Neural cell (in vitro differentiated cells): ENCODE results near the gene ADGRD2. TPM values are rescaled to one million over a fixed set of nuclear protein-coding genes. Genes with fewer than 3 reads are reported as not detected.

Source experiments
- H2AFZ ChIP-seq: fragments of 200-600, 300-800 bp; sonication (generic), shearing (Covaris generic); 2 replicates; pipeline ENCODE4 v1.6.0; 2014; ENCODE audit warnings: low read depth, mild to moderate bottlenecking, antibody characterized with exemption, low read length, moderate library complexity
- H3F3A ChIP-seq: fragments of 200-600 bp; shearing (Covaris generic); 2 replicates; pipeline ENCODE4 v1.6.1; 2016; ENCODE audit warnings: mild to moderate bottlenecking, moderate library complexity, mixed read lengths, antibody characterized with exemption, low read length; ENCODE audit not compliant: insufficient read depth, poor library complexity, severe bottlenecking
- H3K27ac ChIP-seq: fragments of 200-600, 300-800 bp; sonication (generic), shearing (Covaris generic); 2 replicates; pipeline ENCODE4 v1.5.1; 2014; ENCODE audit warnings: mild to moderate bottlenecking, low read length, moderate library complexity
- H3K27me3 ChIP-seq: fragments of 300-800, 200-600 bp; sonication (generic), shearing (Covaris generic); 2 replicates; pipeline ENCODE4 v1.6.0; 2014; ENCODE audit warnings: mild to moderate bottlenecking, low read depth, low read length, moderate library complexity; ENCODE audit not compliant: insufficient read depth
- H3K36me3 ChIP-seq: fragments of 300-800, 200-600 bp; sonication (generic), shearing (Covaris generic); 2 replicates; pipeline ENCODE4 v1.5.1; 2014; ENCODE audit warnings: mild to moderate bottlenecking, antibody characterized with exemption, low read length, moderate library complexity; ENCODE audit not compliant: insufficient read depth
- H3K4me2 ChIP-seq: fragments of 300-800, 200-600 bp; sonication (generic), shearing (Covaris generic); 2 replicates; pipeline ENCODE4 v1.6.0; 2014; ENCODE audit warnings: mild to moderate bottlenecking, low read length
- H3K4me3 ChIP-seq: fragments of 300-800, 200-600 bp; sonication (generic), shearing (Covaris generic); 2 replicates; pipeline ENCODE4 v1.5.1; 2014; ENCODE audit warnings: mild to moderate bottlenecking, low read length, moderate library complexity
- H3K79me2 ChIP-seq: fragments of 200-600 bp; shearing (Covaris generic); replicated peaks from 2 replicates; pipeline ENCODE4 v1.6.0; 2014; ENCODE audit warnings: mild to moderate bottlenecking, low read length, moderate library complexity; ENCODE audit not compliant: insufficient read depth
- H3K9ac ChIP-seq: fragments of 300-800, 200-600 bp; sonication (generic), shearing (Covaris generic); 2 replicates; pipeline ENCODE4 v1.6.1; 2016; ENCODE audit warnings: mild to moderate bottlenecking, low read length, mixed read lengths
- H3K9me2 ChIP-seq: fragments of 200-600 bp; shearing (Covaris generic); 2 replicates; pipeline ENCODE4 v1.6.1; 2016; ENCODE audit warnings: mild to moderate bottlenecking, low read length, mixed read lengths; ENCODE audit not compliant: insufficient read depth
- H3K9me3 ChIP-seq: fragments of 200-600, 300-800 bp; sonication (generic), shearing (Covaris generic); 2 replicates; pipeline ENCODE4 v1.6.1; 2016; ENCODE audit warnings: mild to moderate bottlenecking, mixed run types, low read length, moderate library complexity, mixed read lengths
- H4K20me1 ChIP-seq: fragments of 200-600 bp; shearing (Covaris generic); 2 replicates; pipeline ENCODE4 v1.6.1; 2016; ENCODE audit warnings: mild to moderate bottlenecking, mixed run types; ENCODE audit not compliant: insufficient read depth
- CTCF ChIP-seq: fragments of 450-650 bp; IDR thresholded peaks from 2 replicates; pipeline ENCODE4 v1.5.1; 2014; ENCODE audit warnings: antibody characterized with exemption, mild to moderate bottlenecking, moderate library complexity; ENCODE audit not compliant: poor library complexity, severe bottlenecking
- EP300 ChIP-seq: fragments of 450-650 bp; conservative IDR thresholded peaks from 2 replicates; pipeline ENCODE4 v1.6.1; 2014; ENCODE audit warnings: antibody characterized with exemption, mild to moderate bottlenecking, moderate library complexity; ENCODE audit not compliant: poor library complexity, severe bottlenecking
- EZH2 ChIP-seq: fragments of 200-600, 300-800 bp; shearing (Covaris generic), sonication (generic); IDR thresholded peaks from 2 replicates; pipeline ENCODE4 v1.6.1; 2014; ENCODE audit warnings: antibody characterized with exemption, low read length, borderline replicate concordance, mild to moderate bottlenecking; ENCODE audit not compliant: insufficient read depth, poor library complexity, severe bottlenecking
- MXI1 ChIP-seq: fragments of 450-650 bp; conservative IDR thresholded peaks from 2 replicates; pipeline ENCODE4 v1.6.1; 2014; ENCODE audit warnings: antibody characterized with exemption, mild to moderate bottlenecking; ENCODE audit not compliant: poor library complexity, severe bottlenecking
- POLR2AphosphoS5 ChIP-seq: IDR thresholded peaks from 2 replicates; pipeline ENCODE4 v1.6.1; 2012
- RAD21 ChIP-seq: fragments of 450-650 bp; conservative IDR thresholded peaks from 2 replicates; pipeline ENCODE4 v1.6.1; 2014; ENCODE audit warnings: antibody characterized with exemption, mild to moderate bottlenecking, moderate library complexity
- REST ChIP-seq: IDR thresholded peaks from 2 replicates; pipeline ENCODE4 v1.6.1; 2012; ENCODE audit warnings: borderline replicate concordance
- SMC3 ChIP-seq: fragments of 450-650 bp; conservative IDR thresholded peaks from 2 replicates; pipeline ENCODE4 v1.6.1; 2014; ENCODE audit warnings: antibody characterized with exemption, mild to moderate bottlenecking, moderate library complexity; ENCODE audit not compliant: poor library complexity
- TAF1 ChIP-seq: IDR thresholded peaks from 2 replicates; pipeline ENCODE4 v1.6.1; 2012; ENCODE audit warnings: low read depth
- polyA plus RNA-seq: library from polyadenylated mRNA; depleted of rRNA; stranded (reverse); fragments of >200 nt; gene quantifications from 2 replicates; pipeline ENCODE4 v1.2.3, GENCODE V29; 2014

ADGRD2 gene
- polyA plus RNA-seq, 1 donor from 2014 or later = not detected

- H3K27ac ChIP-seq = no peak overlapping the region
- H3K4me2 ChIP-seq = no peak overlapping the region
- TF ChIP-seq SMC3 (no peak), CTCF (no peak), RAD21 (no peak), POLR2AphosphoS5 (no peak), EP300 (no peak), TAF1 (no peak), EZH2 (no peak), REST (no peak), MXI1 (no peak)
- peaks cover 4% of the 10 kb centered on the region for H3K27me3 ChIP-seq
- no peak overlapping the region for H2AFZ ChIP-seq
- H3K36me3 ChIP-seq = no peaks in the 10 kb centered on the region
- H3K9me2 ChIP-seq = no peaks in the 10 kb centered on the region
- no peak overlapping the region for H3K4me3 ChIP-seq
- H3K79me2 ChIP-seq = no peaks in the 10 kb centered on the region
- no peaks in the 10 kb centered on the region for H4K20me1 ChIP-seq
- no peak overlapping the region for H3K9ac ChIP-seq
- no peaks in the 10 kb centered on the region for H3F3A ChIP-seq
- no peaks in the 10 kb centered on the region for H3K9me3 ChIP-seq
These were observed 33.2 kb downstream of the ADGRD2 start for GRCh38 chr9:124483481-124483880.

- Histone ChIP-seq H3K36me3 (no peaks in the 10 kb centered on the region), H3K79me2 (no peaks in the 10 kb centered on the region), H2AFZ (no peak overlapping the region), H4K20me1 (no peaks in the 10 kb centered on the region), H3F3A (no peaks in the 10 kb centered on the region), H3K9me2 (no peaks in the 10 kb centered on the region), H3K4me2 (no peak overlapping the region), H3K4me3 (no peak overlapping the region), H3K9me3 (no peaks in the 10 kb centered on the region), H3K9ac (no peak overlapping the region), H3K27ac (no peak overlapping the region), H3K27me3 (peaks cover 9% of the 10 kb centered on the region)
- TF ChIP-seq EP300 (no peak), POLR2AphosphoS5 (no peak), MXI1 (no peak), SMC3 (no peak), EZH2 (no peak), REST (no peak), CTCF (no peak), TAF1 (no peak), RAD21 (no peak)
These were observed 35.0 kb downstream of the ADGRD2 start for GRCh38 chr9:124485201-124485600.
